ENCODE data around the gene IQSEC1. TPM values are rescaled to one million over a fixed set of nuclear protein-coding genes. Genes with fewer than 3 reads are reported as not detected.
A peak's percentile ranks its signal among the peaks of the same experiment; 100 is the strongest.

The IQSEC1 gene
- total and polyA plus RNA-seq, 9 of the 15 experiments (the other 6 are each of a cell fraction or from before 2014, with no cell fraction given) = 0.56 to 39.0 (median 6.8) TPM

DNA sequence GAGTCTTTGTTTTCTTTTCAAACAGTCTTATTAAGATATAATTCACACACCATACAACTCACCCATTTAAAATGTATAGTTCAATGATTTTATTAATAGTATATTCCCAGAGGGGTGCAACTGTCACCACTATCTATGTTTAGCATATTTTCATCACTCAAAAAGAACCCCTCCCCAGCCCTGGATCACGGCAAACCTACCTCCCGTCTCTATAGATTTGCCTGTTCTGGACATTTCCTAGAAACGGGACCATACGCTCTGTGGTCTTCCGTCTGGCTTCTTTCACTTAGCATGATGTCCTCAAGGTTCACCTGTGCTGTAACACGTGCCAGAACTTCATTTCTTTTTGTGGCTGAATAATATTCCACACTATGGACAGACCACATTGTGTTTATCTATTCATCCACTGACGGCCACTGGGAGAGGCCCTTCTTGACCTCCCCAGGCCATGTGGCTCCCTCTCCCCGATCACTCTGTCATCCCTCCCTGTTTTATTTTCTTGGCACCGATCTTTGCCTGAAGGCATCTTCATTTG, 56.4 kb downstream of the IQSEC1 start (continued):
- TF ChIP-seq, protein P1, sequence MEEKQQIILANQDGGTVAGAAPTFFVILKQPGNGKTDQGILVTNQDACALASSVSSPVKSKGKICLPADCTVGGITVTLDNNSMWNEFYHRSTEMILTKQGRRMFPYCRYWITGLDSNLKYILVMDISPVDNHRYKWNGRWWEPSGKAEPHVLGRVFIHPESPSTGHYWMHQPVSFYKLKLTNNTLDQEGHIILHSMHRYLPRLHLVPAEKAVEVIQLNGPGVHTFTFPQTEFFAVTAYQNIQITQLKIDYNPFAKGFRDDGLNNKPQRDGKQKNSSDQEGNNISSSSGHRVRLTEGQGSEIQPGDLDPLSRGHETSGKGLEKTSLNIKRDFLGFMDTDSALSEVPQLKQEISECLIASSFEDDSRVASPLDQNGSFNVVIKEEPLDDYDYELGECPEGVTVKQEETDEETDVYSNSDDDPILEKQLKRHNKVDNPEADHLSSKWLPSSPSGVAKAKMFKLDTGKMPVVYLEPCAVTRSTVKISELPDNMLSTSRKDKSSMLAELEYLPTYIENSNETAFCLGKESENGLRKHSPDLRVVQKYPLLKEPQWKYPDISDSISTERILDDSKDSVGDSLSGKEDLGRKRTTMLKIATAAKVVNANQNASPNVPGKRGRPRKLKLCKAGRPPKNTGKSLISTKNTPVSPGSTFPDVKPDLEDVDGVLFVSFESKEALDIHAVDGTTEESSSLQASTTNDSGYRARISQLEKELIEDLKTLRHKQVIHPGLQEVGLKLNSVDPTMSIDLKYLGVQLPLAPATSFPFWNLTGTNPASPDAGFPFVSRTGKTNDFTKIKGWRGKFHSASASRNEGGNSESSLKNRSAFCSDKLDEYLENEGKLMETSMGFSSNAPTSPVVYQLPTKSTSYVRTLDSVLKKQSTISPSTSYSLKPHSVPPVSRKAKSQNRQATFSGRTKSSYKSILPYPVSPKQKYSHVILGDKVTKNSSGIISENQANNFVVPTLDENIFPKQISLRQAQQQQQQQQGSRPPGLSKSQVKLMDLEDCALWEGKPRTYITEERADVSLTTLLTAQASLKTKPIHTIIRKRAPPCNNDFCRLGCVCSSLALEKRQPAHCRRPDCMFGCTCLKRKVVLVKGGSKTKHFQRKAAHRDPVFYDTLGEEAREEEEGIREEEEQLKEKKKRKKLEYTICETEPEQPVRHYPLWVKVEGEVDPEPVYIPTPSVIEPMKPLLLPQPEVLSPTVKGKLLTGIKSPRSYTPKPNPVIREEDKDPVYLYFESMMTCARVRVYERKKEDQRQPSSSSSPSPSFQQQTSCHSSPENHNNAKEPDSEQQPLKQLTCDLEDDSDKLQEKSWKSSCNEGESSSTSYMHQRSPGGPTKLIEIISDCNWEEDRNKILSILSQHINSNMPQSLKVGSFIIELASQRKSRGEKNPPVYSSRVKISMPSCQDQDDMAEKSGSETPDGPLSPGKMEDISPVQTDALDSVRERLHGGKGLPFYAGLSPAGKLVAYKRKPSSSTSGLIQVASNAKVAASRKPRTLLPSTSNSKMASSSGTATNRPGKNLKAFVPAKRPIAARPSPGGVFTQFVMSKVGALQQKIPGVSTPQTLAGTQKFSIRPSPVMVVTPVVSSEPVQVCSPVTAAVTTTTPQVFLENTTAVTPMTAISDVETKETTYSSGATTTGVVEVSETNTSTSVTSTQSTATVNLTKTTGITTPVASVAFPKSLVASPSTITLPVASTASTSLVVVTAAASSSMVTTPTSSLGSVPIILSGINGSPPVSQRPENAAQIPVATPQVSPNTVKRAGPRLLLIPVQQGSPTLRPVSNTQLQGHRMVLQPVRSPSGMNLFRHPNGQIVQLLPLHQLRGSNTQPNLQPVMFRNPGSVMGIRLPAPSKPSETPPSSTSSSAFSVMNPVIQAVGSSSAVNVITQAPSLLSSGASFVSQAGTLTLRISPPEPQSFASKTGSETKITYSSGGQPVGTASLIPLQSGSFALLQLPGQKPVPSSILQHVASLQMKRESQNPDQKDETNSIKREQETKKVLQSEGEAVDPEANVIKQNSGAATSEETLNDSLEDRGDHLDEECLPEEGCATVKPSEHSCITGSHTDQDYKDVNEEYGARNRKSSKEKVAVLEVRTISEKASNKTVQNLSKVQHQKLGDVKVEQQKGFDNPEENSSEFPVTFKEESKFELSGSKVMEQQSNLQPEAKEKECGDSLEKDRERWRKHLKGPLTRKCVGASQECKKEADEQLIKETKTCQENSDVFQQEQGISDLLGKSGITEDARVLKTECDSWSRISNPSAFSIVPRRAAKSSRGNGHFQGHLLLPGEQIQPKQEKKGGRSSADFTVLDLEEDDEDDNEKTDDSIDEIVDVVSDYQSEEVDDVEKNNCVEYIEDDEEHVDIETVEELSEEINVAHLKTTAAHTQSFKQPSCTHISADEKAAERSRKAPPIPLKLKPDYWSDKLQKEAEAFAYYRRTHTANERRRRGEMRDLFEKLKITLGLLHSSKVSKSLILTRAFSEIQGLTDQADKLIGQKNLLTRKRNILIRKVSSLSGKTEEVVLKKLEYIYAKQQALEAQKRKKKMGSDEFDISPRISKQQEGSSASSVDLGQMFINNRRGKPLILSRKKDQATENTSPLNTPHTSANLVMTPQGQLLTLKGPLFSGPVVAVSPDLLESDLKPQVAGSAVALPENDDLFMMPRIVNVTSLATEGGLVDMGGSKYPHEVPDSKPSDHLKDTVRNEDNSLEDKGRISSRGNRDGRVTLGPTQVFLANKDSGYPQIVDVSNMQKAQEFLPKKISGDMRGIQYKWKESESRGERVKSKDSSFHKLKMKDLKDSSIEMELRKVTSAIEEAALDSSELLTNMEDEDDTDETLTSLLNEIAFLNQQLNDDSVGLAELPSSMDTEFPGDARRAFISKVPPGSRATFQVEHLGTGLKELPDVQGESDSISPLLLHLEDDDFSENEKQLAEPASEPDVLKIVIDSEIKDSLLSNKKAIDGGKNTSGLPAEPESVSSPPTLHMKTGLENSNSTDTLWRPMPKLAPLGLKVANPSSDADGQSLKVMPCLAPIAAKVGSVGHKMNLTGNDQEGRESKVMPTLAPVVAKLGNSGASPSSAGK (IDR thresholded peaks at IDR 0.05) = no peak
- TF ChIP-seq ZNF197 (CRISPR knock-in tag; IDR thresholded peaks at IDR 0.05; ENCODE audit: low read depth) = no peak
- TF ChIP-seq, protein P2, sequence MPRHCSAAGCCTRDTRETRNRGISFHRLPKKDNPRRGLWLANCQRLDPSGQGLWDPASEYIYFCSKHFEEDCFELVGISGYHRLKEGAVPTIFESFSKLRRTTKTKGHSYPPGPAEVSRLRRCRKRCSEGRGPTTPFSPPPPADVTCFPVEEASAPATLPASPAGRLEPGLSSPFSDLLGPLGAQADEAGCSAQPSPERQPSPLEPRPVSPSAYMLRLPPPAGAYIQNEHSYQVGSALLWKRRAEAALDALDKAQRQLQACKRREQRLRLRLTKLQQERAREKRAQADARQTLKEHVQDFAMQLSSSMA (CRISPR knock-in tag; IDR thresholded peaks at IDR 0.05) = no peak
- no peak for TF ChIP-seq TEAD2 (tag; IDR thresholded peaks at IDR 0.05)
- TF ChIP-seq ZNF444 (CRISPR knock-in tag; IDR thresholded peaks at IDR 0.05) = no peak
- TF ChIP-seq CBFA2T3 (IDR thresholded peaks at IDR 0.05) = 0 out of 2 replicates have a peak, but pooled peaks have one; percentile 28
- no peak for TF ChIP-seq NFE2L1 (tag; IDR thresholded peaks at IDR 0.05; ENCODE audit: borderline replicate concordance, low read depth)
- 0 out of 2 replicates have a peak, but pooled peaks have one; percentile 25 for TF ChIP-seq MYC (IDR thresholded peaks at IDR 0.05; ENCODE audit: low read depth, low read length)
- TF ChIP-seq MYC (CRISPR knock-in tag; IDR thresholded peaks at IDR 0.05; ENCODE audit: borderline replicate concordance, low read depth) = no peak
- TF ChIP-seq TBL1XR1 (IDR thresholded peaks at IDR 0.05; ENCODE audit: low read length in 2 of 2) = no peak
- no peak for TF ChIP-seq ZNF23 (CRISPR knock-in tag; IDR thresholded peaks at IDR 0.05)
- no peak for TF ChIP-seq ZNF175 (CRISPR knock-in tag; IDR thresholded peaks at IDR 0.05; ENCODE audit: low read depth)
- no peak for TF ChIP-seq ETV6 (IDR thresholded peaks at IDR 0.05; ENCODE audit: borderline replicate concordance in 1 of 2, low read depth in 2 of 2, low read length in 1 of 2)
- TF ChIP-seq ETV6 (CRISPR knock-in tag; IDR thresholded peaks at IDR 0.05; ENCODE audit: borderline replicate concordance) = no peak
- TF ChIP-seq ARID1B (IDR thresholded peaks at IDR 0.05) = peak; percentile 11; the same call in 1 of the 2 replicates
- TF ChIP-seq ARID2 (IDR thresholded peaks at IDR 0.05) = no peak
- no peak for TF ChIP-seq HNRNPH1 (optimal IDR thresholded peaks at IDR 0.05; ENCODE audit: low read depth, low read length)
- TF ChIP-seq HNRNPLL (IDR thresholded peaks at IDR 0.05; ENCODE audit: low read depth, low read length, poor library complexity, severe bottlenecking) = no peak
